ENCODE results near the gene UBE2V1. TPM values are rescaled to one million over a fixed set of nuclear protein-coding genes. Genes with fewer than 3 reads are reported as not detected.

Gene UBE2V1
- total and polyA plus RNA-seq, 2 experiments from 2014 or later, result 64.0 to 112 TPM

- TF ChIP-seq EZH2phosphoT487 (IDR thresholded peaks at IDR 0.05; ENCODE audit: low read depth, severe bottlenecking, unreplicated experiment) (no peak), EZH2 (IDR thresholded peaks at IDR 0.05; ENCODE audit: borderline replicate concordance) (no peak), CTCF (IDR thresholded peaks at IDR 0.05; ENCODE audit: poor library complexity) (no peak)
- no peaks in the 10 kb centered on the region for H3K9me3 ChIP-seq (ENCODE audit: low read depth)
Measured at GRCh38 chr20:50050214-50050613, 62.7 kb downstream of the UBE2V1 start.

GRCh38 chr20:50049442-50050026 is 63.4 kb downstream of the UBE2V1 start:
- no peak overlapping the region for H3K4me3 ChIP-seq
- no peak overlapping the region for H3K27ac ChIP-seq
- no peaks in the 10 kb centered on the region for H4K20me1 ChIP-seq (ENCODE audit: insufficient read depth, poor library complexity, severe bottlenecking)
- no peaks in the 10 kb centered on the region for H3K79me2 ChIP-seq
- no peaks in the 10 kb centered on the region for H3K27me3 ChIP-seq
- no peaks in the 10 kb centered on the region for H3K36me3 ChIP-seq (replicated peaks; ENCODE audit: insufficient read depth, low read depth)
- H2AFZ ChIP-seq, result no peak overlapping the region
- no peaks in the 10 kb centered on the region for H3K9me2 ChIP-seq (replicated peaks; ENCODE audit: insufficient read depth)
- H3K9me3 ChIP-seq (ENCODE audit: low read depth), result no peaks in the 10 kb centered on the region
- TF ChIP-seq EZH2phosphoT487 (IDR thresholded peaks at IDR 0.05; ENCODE audit: low read depth, severe bottlenecking, unreplicated experiment) (no peak), CTCF (IDR thresholded peaks at IDR 0.05; ENCODE audit: poor library complexity) (no peak), EZH2 (IDR thresholded peaks at IDR 0.05; ENCODE audit: borderline replicate concordance) (no peak)
- DNase-seq (ENCODE audit: low spot score), result no peak
- 99% methylated on average over 10 of the region's 10 CpGs for WGBS (ENCODE audit: low lambda C conversion rate, missing lambda C conversion rate)
- H3K4me2 ChIP-seq, result no peak overlapping the region
- H3K4me1 ChIP-seq (ENCODE audit: insufficient read depth), result peaks cover 7% of the 10 kb centered on the region

More at GRCh38 chr20:50050214-50050613, 62.7 kb downstream of the UBE2V1 start:
- DNase-seq (ENCODE audit: low spot score), result no peak
- Histone ChIP-seq H3K27me3 (no peaks in the 10 kb centered on the region), H3K4me3 (no peak overlapping the region), H3K79me2 (no peaks in the 10 kb centered on the region), H4K20me1 (ENCODE audit: insufficient read depth, poor library complexity, severe bottlenecking) (no peaks in the 10 kb centered on the region), H3K9me2 (replicated peaks; ENCODE audit: insufficient read depth) (no peaks in the 10 kb centered on the region), H2AFZ (no peak overlapping the region), H3K36me3 (replicated peaks; ENCODE audit: insufficient read depth, low read depth) (no peaks in the 10 kb centered on the region), H3K27ac (no peak overlapping the region), H3K4me2 (no peak overlapping the region), H3K4me1 (ENCODE audit: insufficient read depth) (peaks cover 14% of the 10 kb centered on the region)
- 98% methylated on average over 5 of the region's 5 CpGs for WGBS (ENCODE audit: low lambda C conversion rate, missing lambda C conversion rate)

DNA sequence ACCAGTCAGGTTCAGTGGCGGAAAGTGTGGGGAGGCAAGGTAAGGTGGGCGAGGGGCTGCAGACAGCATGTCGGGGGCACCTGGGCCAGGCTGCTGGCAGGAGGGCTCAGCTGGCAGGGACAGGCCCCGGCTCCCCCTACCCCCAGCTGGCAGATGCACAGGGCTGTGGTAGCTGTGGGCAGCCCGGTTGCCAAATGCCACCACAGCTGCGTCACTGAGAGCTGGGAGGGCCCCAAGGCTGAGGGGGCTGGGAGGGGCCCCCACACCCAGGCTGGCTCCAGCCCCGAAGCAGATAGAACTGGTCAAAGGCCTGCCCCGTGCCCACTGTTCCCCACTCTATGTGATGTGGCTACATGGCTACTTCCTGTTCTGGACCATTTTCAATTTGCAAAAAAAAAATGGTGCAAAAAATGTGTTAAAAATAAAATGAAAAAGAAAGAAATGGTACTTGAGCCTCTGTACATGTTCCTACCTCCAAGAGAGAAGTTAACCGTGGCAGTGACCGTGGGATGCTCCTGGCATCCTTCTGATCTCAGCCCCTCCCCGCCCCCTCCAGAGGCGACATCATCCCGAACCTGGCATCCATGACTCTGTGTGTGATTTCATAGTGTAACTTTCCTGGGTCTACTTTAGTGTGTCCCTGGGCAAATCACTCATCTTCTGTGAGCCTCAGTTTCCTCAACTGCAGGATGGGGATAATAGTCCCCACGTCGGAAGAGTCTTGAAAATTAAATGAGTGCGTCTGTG is 64.4 kb downstream of the UBE2V1 start:
- WGBS (ENCODE audit: low lambda C conversion rate, missing lambda C conversion rate), result 92% methylated on average over 15 of the region's 16 CpGs
- no peaks in the 10 kb centered on the region for H3K79me2 ChIP-seq
- H3K9me3 ChIP-seq (ENCODE audit: low read depth), result no peaks in the 10 kb centered on the region
- H3K27me3 ChIP-seq, result no peaks in the 10 kb centered on the region
- no peak for DNase-seq (ENCODE audit: low spot score)
- TF ChIP-seq EZH2 (IDR thresholded peaks at IDR 0.05; ENCODE audit: borderline replicate concordance) (no peak), EZH2phosphoT487 (IDR thresholded peaks at IDR 0.05; ENCODE audit: low read depth, severe bottlenecking, unreplicated experiment) (no peak), CTCF (IDR thresholded peaks at IDR 0.05; ENCODE audit: poor library complexity) (no peak)
- no peak overlapping the region for H3K4me2 ChIP-seq
- no peaks in the 10 kb centered on the region for H4K20me1 ChIP-seq (ENCODE audit: insufficient read depth, poor library complexity, severe bottlenecking)
- H3K27ac ChIP-seq, result no peak overlapping the region
- no peaks in the 10 kb centered on the region for H3K9me2 ChIP-seq (replicated peaks; ENCODE audit: insufficient read depth)
- H3K4me3 ChIP-seq, result no peak overlapping the region
- H3K36me3 ChIP-seq (replicated peaks; ENCODE audit: insufficient read depth, low read depth), result no peaks in the 10 kb centered on the region
- peaks cover 4% of the 10 kb centered on the region for H3K4me1 ChIP-seq (ENCODE audit: insufficient read depth)
- H2AFZ ChIP-seq, result no peak overlapping the region
